ENCODE data around the gene WBP2. TPM values are rescaled to one million over a fixed set of nuclear protein-coding genes. Genes with fewer than 3 reads are reported as not detected.

Gene WBP2
- total RNA-seq, 1 donor from 2014 or later = 72.6 TPM

DNA sequence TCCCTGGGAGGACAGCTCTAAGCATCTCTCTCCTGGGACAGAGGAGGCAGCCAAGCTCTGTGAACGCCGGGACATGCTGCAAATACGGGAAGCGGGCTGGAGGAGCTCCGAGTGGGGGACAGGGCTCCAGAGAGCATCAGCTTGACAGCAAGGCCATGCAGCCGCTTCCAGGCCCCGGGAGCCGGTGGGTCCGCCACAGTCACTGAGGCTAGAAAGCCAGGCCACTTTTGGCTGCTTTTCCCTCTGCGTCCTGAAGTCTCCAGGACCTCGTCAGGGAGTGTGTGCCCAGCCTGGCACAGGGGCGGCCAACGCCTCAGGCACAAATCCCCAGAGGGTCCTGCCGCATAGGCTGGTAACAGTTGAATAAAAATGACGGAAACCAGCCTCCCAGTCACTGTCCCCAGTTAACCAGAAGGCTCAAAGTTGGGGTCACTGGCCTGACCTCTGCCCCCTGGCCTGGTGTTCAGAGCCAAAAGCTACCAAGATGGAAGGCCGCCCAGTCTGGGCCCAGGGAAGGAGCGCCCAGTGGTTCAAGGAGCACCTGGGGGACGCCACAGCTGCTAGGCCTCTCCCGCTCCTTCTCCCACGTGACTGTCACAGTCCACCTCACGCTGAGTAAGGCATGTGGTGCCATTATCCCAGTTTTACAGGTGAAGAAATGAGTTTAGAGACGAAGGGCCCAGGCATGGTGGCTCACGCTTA lies 44.8 kb upstream of the WBP2 start:
- Histone ChIP-seq H3K9ac (ENCODE audit: low read length) (no peak overlapping the region), H3K4me1 (ENCODE audit: insufficient read depth, low read length) (peaks cover 17% of the 10 kb centered on the region), H3K27ac (ENCODE audit: low read depth, low read length) (no peak overlapping the region), H3K27me3 (ENCODE audit: insufficient read depth, low read length) (no peaks in the 10 kb centered on the region), H3K4me2 (ENCODE audit: low read length) (no peak overlapping the region), H3K79me2 (ENCODE audit: insufficient read depth, low read length) (peaks cover 27% of the 10 kb centered on the region), H3K4me3 (ENCODE audit: insufficient read depth, low read depth, low read length) (no peak overlapping the region), H2AFZ (ENCODE audit: low read depth, low read length) (no peak overlapping the region), H3K9me3 (ENCODE audit: insufficient read depth, low read depth, low read length) (no peaks in the 10 kb centered on the region), H4K20me1 (ENCODE audit: insufficient read depth, low read length) (peaks cover 13% of the 10 kb centered on the region), H3K36me3 (ENCODE audit: insufficient read depth, low read length) (peaks cover 14% of the 10 kb centered on the region)
- peaks cover 9% of the 10 kb centered on the region for H3K4me1 Mint-ChIP-seq (ENCODE audit: low read depth, unreplicated experiment)
- no peak for DNase-seq (ENCODE audit: low read depth)
- no peak overlapping the region for H3K4me3 Mint-ChIP-seq (ENCODE audit: unreplicated experiment)
- no peak overlapping the region for H3K27ac Mint-ChIP-seq (ENCODE audit: unreplicated experiment)
- no peak for FAIRE-seq
- no peaks in the 10 kb centered on the region for H3K27me3 Mint-ChIP-seq (ENCODE audit: low read depth, unreplicated experiment)
- TF ChIP-seq, protein P1, sequence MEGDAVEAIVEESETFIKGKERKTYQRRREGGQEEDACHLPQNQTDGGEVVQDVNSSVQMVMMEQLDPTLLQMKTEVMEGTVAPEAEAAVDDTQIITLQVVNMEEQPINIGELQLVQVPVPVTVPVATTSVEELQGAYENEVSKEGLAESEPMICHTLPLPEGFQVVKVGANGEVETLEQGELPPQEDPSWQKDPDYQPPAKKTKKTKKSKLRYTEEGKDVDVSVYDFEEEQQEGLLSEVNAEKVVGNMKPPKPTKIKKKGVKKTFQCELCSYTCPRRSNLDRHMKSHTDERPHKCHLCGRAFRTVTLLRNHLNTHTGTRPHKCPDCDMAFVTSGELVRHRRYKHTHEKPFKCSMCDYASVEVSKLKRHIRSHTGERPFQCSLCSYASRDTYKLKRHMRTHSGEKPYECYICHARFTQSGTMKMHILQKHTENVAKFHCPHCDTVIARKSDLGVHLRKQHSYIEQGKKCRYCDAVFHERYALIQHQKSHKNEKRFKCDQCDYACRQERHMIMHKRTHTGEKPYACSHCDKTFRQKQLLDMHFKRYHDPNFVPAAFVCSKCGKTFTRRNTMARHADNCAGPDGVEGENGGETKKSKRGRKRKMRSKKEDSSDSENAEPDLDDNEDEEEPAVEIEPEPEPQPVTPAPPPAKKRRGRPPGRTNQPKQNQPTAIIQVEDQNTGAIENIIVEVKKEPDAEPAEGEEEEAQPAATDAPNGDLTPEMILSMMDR (IDR thresholded peaks at IDR 0.05; ENCODE audit: insufficient read depth, low read depth, low read length) = no peak
- no peak for TF ChIP-seq EZH2 (IDR thresholded peaks at IDR 0.05; ENCODE audit: insufficient read depth, low read length)
- peaks cover 4% of the 10 kb centered on the region for H3K36me3 Mint-ChIP-seq (ENCODE audit: low read depth, unreplicated experiment)
- no peaks in the 10 kb centered on the region for H3K9me3 Mint-ChIP-seq (ENCODE audit: unreplicated experiment)

DNA sequence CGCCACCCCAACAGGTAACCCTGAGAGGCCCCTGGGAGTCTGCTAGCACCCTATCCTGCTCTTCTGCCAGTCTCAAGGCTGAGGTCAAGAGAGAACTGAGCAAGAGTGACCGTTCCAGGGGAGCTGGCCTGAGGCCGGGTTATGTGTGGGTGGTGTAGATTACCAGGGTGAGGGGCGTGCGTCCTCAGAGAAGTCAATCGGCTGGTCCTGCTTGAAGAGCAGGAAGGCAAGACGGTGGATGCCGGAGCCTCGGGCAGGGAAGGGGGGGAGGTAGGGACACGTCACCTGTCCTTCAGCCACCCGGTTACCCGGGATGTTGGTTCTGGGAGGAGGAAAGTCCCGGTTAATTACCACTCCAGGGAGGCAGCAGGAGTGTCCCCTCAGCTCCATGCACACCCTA lies 44.2 kb upstream of the WBP2 start:
- Histone ChIP-seq H3K4me3 (ENCODE audit: insufficient read depth, low read depth, low read length) (no peak overlapping the region), H3K27me3 (ENCODE audit: insufficient read depth, low read length) (no peaks in the 10 kb centered on the region), H3K4me2 (ENCODE audit: low read length) (no peak overlapping the region), H3K36me3 (ENCODE audit: insufficient read depth, low read length) (peaks cover 14% of the 10 kb centered on the region), H3K9me3 (ENCODE audit: insufficient read depth, low read depth, low read length) (no peaks in the 10 kb centered on the region), H4K20me1 (ENCODE audit: insufficient read depth, low read length) (peaks cover 14% of the 10 kb centered on the region), H3K79me2 (ENCODE audit: insufficient read depth, low read length) (peaks cover 30% of the 10 kb centered on the region), H2AFZ (ENCODE audit: low read depth, low read length) (no peak overlapping the region), H3K9ac (ENCODE audit: low read length) (no peak overlapping the region), H3K4me1 (ENCODE audit: insufficient read depth, low read length) (peaks cover 17% of the 10 kb centered on the region), H3K27ac (ENCODE audit: low read depth, low read length) (no peak overlapping the region)
- TF ChIP-seq EZH2 (IDR thresholded peaks at IDR 0.05; ENCODE audit: insufficient read depth, low read length) = no peak
- TF ChIP-seq, protein P1 (IDR thresholded peaks at IDR 0.05; ENCODE audit: insufficient read depth, low read depth, low read length) = no peak
- H3K4me3 Mint-ChIP-seq (ENCODE audit: unreplicated experiment) = no peak overlapping the region
- DNase-seq (ENCODE audit: low read depth) (no peak), FAIRE-seq (no peak)
- H3K27me3 Mint-ChIP-seq (ENCODE audit: low read depth, unreplicated experiment) = no peaks in the 10 kb centered on the region
- peaks cover 10% of the 10 kb centered on the region for H3K4me1 Mint-ChIP-seq (ENCODE audit: low read depth, unreplicated experiment)
- H3K36me3 Mint-ChIP-seq (ENCODE audit: low read depth, unreplicated experiment) = peaks cover 4% of the 10 kb centered on the region
- H3K27ac Mint-ChIP-seq (ENCODE audit: unreplicated experiment) = no peak overlapping the region
- no peaks in the 10 kb centered on the region for H3K9me3 Mint-ChIP-seq (ENCODE audit: unreplicated experiment)

DNA sequence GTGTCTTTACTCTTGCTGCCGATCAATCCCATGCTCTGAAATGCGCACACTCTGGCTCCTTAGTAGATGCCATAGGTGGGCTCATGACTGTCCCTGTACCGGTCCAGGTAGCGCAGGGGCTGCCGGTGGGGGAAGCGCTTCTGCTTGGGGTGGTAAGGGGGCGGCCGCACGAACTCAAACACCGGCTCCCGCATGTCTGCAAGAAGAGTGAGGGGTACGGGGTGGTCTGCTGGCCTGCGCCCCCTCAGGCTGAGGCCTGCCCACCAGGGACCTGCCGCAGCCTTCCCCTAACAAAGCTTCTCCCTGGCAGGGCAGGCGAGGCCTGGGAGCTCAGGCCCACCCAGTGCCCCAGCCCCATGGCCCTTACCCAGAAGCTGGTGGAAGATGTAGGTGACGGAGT lies 43.7 kb upstream of the WBP2 start:
- no peak overlapping the region for H3K27ac Mint-ChIP-seq (ENCODE audit: unreplicated experiment)
- Histone ChIP-seq H2AFZ (ENCODE audit: low read depth, low read length) (no peak overlapping the region), H3K4me1 (ENCODE audit: insufficient read depth, low read length) (peaks cover 13% of the 10 kb centered on the region), H3K27ac (ENCODE audit: low read depth, low read length) (no peak overlapping the region), H3K4me3 (ENCODE audit: insufficient read depth, low read depth, low read length) (no peak overlapping the region), H3K9me3 (ENCODE audit: insufficient read depth, low read depth, low read length) (no peaks in the 10 kb centered on the region), H3K4me2 (ENCODE audit: low read length) (no peak overlapping the region), H3K36me3 (ENCODE audit: insufficient read depth, low read length) (peaks cover 14% of the 10 kb centered on the region), H3K27me3 (ENCODE audit: insufficient read depth, low read length) (no peaks in the 10 kb centered on the region), H3K79me2 (ENCODE audit: insufficient read depth, low read length) (peaks cover 29% of the 10 kb centered on the region), H4K20me1 (ENCODE audit: insufficient read depth, low read length) (peaks cover 19% of the 10 kb centered on the region), H3K9ac (ENCODE audit: low read length) (no peak overlapping the region)
- H3K4me3 Mint-ChIP-seq (ENCODE audit: unreplicated experiment) = no peak overlapping the region
- FAIRE-seq (no peak), DNase-seq (ENCODE audit: low read depth) (no peak)
- no peaks in the 10 kb centered on the region for H3K9me3 Mint-ChIP-seq (ENCODE audit: unreplicated experiment)
- TF ChIP-seq, protein P1 (IDR thresholded peaks at IDR 0.05; ENCODE audit: insufficient read depth, low read depth, low read length) = no peak
- TF ChIP-seq EZH2 (IDR thresholded peaks at IDR 0.05; ENCODE audit: insufficient read depth, low read length) = no peak
- H3K36me3 Mint-ChIP-seq (ENCODE audit: low read depth, unreplicated experiment) = peaks cover 4% of the 10 kb centered on the region
- H3K27me3 Mint-ChIP-seq (ENCODE audit: low read depth, unreplicated experiment) = no peaks in the 10 kb centered on the region
- peaks cover 12% of the 10 kb centered on the region for H3K4me1 Mint-ChIP-seq (ENCODE audit: low read depth, unreplicated experiment)
